HCT116 (cell line): ENCODE measurements around the gene MXRA7. TPM values are rescaled to one million over a fixed set of nuclear protein-coding genes. Genes with fewer than 3 reads are reported as not detected.
"Not testable (repeated sequence)": the region's sequence is repeated elsewhere in the genome, so short reads cannot be mapped to it uniquely, and the experiment has no call there.

Source experiments
- ATAC-seq: fragments of 200-7000 bp; cut with Tn5 transposase; 2 replicates; pipeline ENCODE4 v1.9.1; 2020; ENCODE audit warnings: mild to moderate bottlenecking, moderate library complexity
- BruUV-seq: library from RNA; stranded (reverse); fragments of 400-500 nt; replicated peaks from 2 replicates; lab custom pipeline; 2021; lab: Mats Ljungman, UMichigan
- CTCF ChIA-PET: fragments of 300-600 bp; sonication (Branson Sonifier 250); formaldehyde crosslinking; loops from one replicate; lab custom pipeline; 2021; ENCODE audit warnings: antibody characterized with exemption; lab: Charles Lee
- POLR2A ChIA-PET: fragments of 300-600, 350-600 bp; sonication (Branson Sonifier 250); formaldehyde crosslinking; loops from one replicate; lab custom pipeline; 2021; ENCODE audit warnings: antibody characterized with exemption; lab: Charles Lee
- RAD21 ChIA-PET, 2 experiments: fragments of 300-600 bp; sonication (Branson Sonifier 250); formaldehyde crosslinking; loops; one replicate each; lab custom pipeline; 2023; ENCODE audit warnings: low total read pairs in 2 of 2; ENCODE audit not compliant: uncharacterized antibody in 2 of 2, unreplicated experiment in 2 of 2, low non-redundant PET in 1 of 2; lab: Charles Lee
- DNase-seq: peaks from one replicate; pipeline ENCODE4 v3.0.0-alpha.2; 2010; ENCODE audit warnings: low read depth, low spot score
- H2AFZ ChIP-seq: fragments of 200-600 bp; shearing (Covaris generic), sonication (generic); 2 replicates; pipeline ENCODE4 v1.6.1; 2017; ENCODE audit warnings: low read depth, mixed run types, mixed read lengths, antibody characterized with exemption, low read length; ENCODE audit not compliant: poor library complexity, severe bottlenecking
- H3K27ac ChIP-seq: 2 replicates; pipeline ENCODE4 v1.5.1; 2012; ENCODE audit warnings: low read depth, low read length
- H3K27me3 ChIP-seq: fragments of 200-600 bp; sonication (generic); 2 replicates; pipeline ENCODE4 v1.6.1; 2016; ENCODE audit warnings: mixed run types, low read length, mixed read lengths; ENCODE audit not compliant: insufficient read depth
- H3K36me3 ChIP-seq, 2 experiments: fragments of 200-500 bp in 1 of 2; fragments of 200-600 bp in 1 of 2; sonication (Bioruptor generic) in 1 of 2; sonication (generic) in 1 of 2; 2 replicates each; pipeline versions ENCODE4 v1.5.1 to v1.6.1; 2014 to 2016; ENCODE audit warnings: low read length in 2 of 2, inconsistent platforms in 1 of 2, mixed read lengths in 1 of 2, mixed run types in 1 of 2; ENCODE audit not compliant: insufficient read depth in 2 of 2, control insufficient read depth in 1 of 2
- H3K4me1 ChIP-seq, 2 experiments: fragments of 200-600 bp in 1 of 2; sonication (generic) in 1 of 2; 2 replicates each; pipeline versions ENCODE4 v1.5.1 to v1.6.1; 2012 to 2017; ENCODE audit warnings: low read length in 2 of 2, inconsistent platforms in 1 of 2, mild to moderate bottlenecking in 1 of 2, mixed read lengths in 1 of 2, mixed run types in 1 of 2, moderate library complexity in 1 of 2; ENCODE audit not compliant: insufficient read depth in 2 of 2, control insufficient read depth in 1 of 2
- H3K4me2 ChIP-seq: fragments of 200-600 bp; sonication (generic); 2 replicates; pipeline ENCODE4 v1.6.1; 2017; ENCODE audit warnings: mixed run types, low read length, mixed read lengths
- H3K4me3 ChIP-seq, 2 experiments: fragments of 200-600 bp in 1 of 2; sonication (generic) in 1 of 2; replicated peaks in 1 of 2; 2 replicates each; pipeline ENCODE4 v1.5.1; 2011 to 2016; ENCODE audit warnings: low read length in 2 of 2, control low read depth in 1 of 2, low read depth in 1 of 2, mild to moderate bottlenecking in 1 of 2, mixed read lengths in 1 of 2, mixed run types in 1 of 2
- H3K79me2 ChIP-seq: fragments of 200-600 bp; sonication (generic); 2 replicates; pipeline ENCODE4 v1.6.1; 2017; ENCODE audit warnings: mild to moderate bottlenecking, mixed run types, low read length, moderate library complexity, mixed read lengths; ENCODE audit not compliant: insufficient read depth
- H3K9ac ChIP-seq: fragments of 200-600 bp; sonication (generic); 2 replicates; pipeline ENCODE4 v1.6.1; 2016; ENCODE audit warnings: low read length, mixed read lengths
- H3K9me2 ChIP-seq: fragments of 200-600 bp; sonication (generic), shearing (Covaris generic); 2 replicates; pipeline ENCODE4 v1.6.1; 2017; ENCODE audit warnings: mixed run types, mild to moderate bottlenecking, moderate library complexity; ENCODE audit not compliant: insufficient read depth
- H3K9me3 ChIP-seq, 2 experiments: fragments of 200-500 bp in 1 of 2; fragments of 200-600 bp in 1 of 2; sonication (Bioruptor generic) in 1 of 2; sonication (generic) in 1 of 2; 2 replicates each; pipeline ENCODE4 v1.6.1; 2014 to 2017; ENCODE audit warnings: low read length in 2 of 2, mixed read lengths in 2 of 2, inconsistent platforms in 1 of 2, low read depth in 1 of 2, mild to moderate bottlenecking in 1 of 2, mixed run types in 1 of 2, moderate library complexity in 1 of 2; ENCODE audit not compliant: control insufficient read depth in 1 of 2, insufficient read depth in 1 of 2
- H4K20me1 ChIP-seq: fragments of 200-600 bp; sonication (generic), shearing (Covaris generic); 2 replicates; pipeline ENCODE4 v1.6.1; 2017; ENCODE audit warnings: mixed run types, mild to moderate bottlenecking, moderate library complexity; ENCODE audit not compliant: insufficient read depth
- CBX3 ChIP-seq: IDR thresholded peaks from 2 replicates; pipeline ENCODE4 v1.6.1; 2012; ENCODE audit warnings: low read depth
- JUND ChIP-seq: IDR thresholded peaks from 2 replicates; pipeline ENCODE4 v1.6.1; 2012
- POLR2A ChIP-seq: IDR thresholded peaks from 2 replicates; pipeline ENCODE4 v1.7.0; 2011; ENCODE audit warnings: borderline replicate concordance; ENCODE audit not compliant: insufficient read depth, insufficient read length; ENCODE audit errors: extremely low read depth
- POLR2AphosphoS5 ChIP-seq: IDR thresholded peaks from 2 replicates; pipeline ENCODE4 v1.6.1; 2011; ENCODE audit warnings: mild to moderate bottlenecking, low read depth, low read length, moderate library complexity
- RAD21 ChIP-seq: IDR thresholded peaks from 2 replicates; pipeline ENCODE4 v1.6.1; 2012; ENCODE audit warnings: low read depth, mild to moderate bottlenecking
- SIN3A ChIP-seq: IDR thresholded peaks from 2 replicates; pipeline ENCODE4 v1.6.1; 2012; ENCODE audit warnings: low read depth
- SRF ChIP-seq: IDR thresholded peaks from 2 replicates; pipeline ENCODE4 v1.6.1; 2012; ENCODE audit warnings: low read depth
- ZNF274 ChIP-seq: fragments of 200-500 bp; sonication (Bioruptor generic); IDR thresholded peaks from 2 replicates; pipeline ENCODE4 v1.6.1; 2014; ENCODE audit warnings: mild to moderate bottlenecking, low read depth, low read length, inconsistent platforms
- intact Hi-C: fragments of 100-400 bp; cut with micrococcal nuclease; formaldehyde crosslinking; loops from 2 replicates; pipeline ENCODE4 v1.10.0; 2022
- total RNA-seq: library from RNA; stranded (reverse); gene quantifications from one replicate; pipeline ENCODE4 v1.2.1, GENCODE V29; 2021; ENCODE audit not compliant: unreplicated experiment

MXRA7 gene
- total RNA-seq, 1 experiment from 2014 or later = 57.1 TPM

DNA sequence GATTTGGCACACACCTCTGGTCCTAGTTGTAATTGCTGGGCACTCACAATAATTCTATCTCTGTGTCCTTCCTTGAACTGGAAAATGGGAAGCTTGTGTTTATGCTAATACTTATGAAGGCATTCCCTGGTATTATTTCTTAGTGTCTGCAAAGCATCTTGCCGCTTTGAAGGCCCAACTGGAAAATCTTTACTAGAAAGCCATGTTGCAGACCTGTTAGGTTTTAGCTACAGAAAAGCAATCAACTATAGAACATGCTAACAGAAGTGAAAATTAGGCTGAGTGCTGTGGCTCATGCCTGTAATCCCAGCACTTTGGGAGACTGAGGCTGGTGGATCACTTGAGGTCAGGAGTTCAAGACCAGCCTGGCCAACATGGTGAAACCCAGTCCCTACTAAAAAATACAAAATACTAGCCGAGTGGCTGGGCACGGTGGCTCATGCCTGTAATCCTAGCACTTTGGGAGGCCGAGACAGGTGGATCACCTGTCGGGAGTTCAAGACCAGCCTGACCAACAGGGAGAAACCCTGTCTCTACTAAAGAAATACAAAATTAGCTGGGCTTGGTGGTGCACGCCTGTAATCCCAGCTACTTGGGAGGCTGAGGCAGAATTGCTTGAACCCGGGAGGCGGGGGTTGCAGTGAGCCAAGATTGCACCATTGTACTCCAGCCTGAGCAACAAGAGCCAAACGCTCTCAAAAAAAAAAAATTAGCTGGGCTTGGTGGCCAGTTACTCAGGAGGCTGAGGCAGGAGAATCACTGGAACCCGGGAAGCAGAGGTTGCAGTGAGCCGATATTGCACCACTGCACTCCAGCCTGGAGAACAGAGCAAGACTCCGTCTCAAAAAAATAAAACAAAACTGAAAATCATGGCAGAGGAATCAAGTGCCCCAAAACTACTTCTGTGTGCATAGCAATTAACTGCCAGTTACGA, 21.3 kb upstream of the MXRA7 start:
- DNase-seq, H3K4me3 ChIP-seq, H2AFZ ChIP-seq, H3K9ac ChIP-seq, ATAC-seq, intact Hi-C loops, H3K9me3 ChIP-seq, BruUV-seq, H3K9me2 ChIP-seq, RAD21 ChIA-PET, H3K27ac ChIP-seq, H3K4me2 ChIP-seq, H3K27me3 ChIP-seq: not testable (repeated sequence)
- CTCF ChIA-PET = interaction anchor here (1.4 kb wide), 1 partner anchor 324 kb away, joined by 3 read pairs; no protein-coding TSS in a partner anchor
- peaks cover 46% of the 10 kb centered on the region for H4K20me1 ChIP-seq
- H3K36me3 ChIP-seq = peaks cover 39 to 57% of the 10 kb centered on the region in 2 experiments
- peak; percentile 42; the same call in 1 of the 2 replicates for TF ChIP-seq POLR2AphosphoS5
- TF ChIP-seq SRF = 0 out of 2 replicates have a peak, but pooled peaks have one; percentile 26
- 0 out of 2 replicates have a peak, but pooled peaks have one; percentile 0 for TF ChIP-seq JUND
- TF ChIP-seq POLR2A = peak; percentile 7
- peaks cover 16 to 30% of the 10 kb centered on the region in 2 experiments for H3K4me1 ChIP-seq
- H3K79me2 ChIP-seq = peaks cover 96% of the 10 kb centered on the region
- POLR2A ChIA-PET = interaction anchor here (0.8 to 1.5 kb wide), 3 partner anchors 14 to 278 kb away, joined by 3 to 5 read pairs (median 3); no protein-coding TSS in a partner anchor

DNA sequence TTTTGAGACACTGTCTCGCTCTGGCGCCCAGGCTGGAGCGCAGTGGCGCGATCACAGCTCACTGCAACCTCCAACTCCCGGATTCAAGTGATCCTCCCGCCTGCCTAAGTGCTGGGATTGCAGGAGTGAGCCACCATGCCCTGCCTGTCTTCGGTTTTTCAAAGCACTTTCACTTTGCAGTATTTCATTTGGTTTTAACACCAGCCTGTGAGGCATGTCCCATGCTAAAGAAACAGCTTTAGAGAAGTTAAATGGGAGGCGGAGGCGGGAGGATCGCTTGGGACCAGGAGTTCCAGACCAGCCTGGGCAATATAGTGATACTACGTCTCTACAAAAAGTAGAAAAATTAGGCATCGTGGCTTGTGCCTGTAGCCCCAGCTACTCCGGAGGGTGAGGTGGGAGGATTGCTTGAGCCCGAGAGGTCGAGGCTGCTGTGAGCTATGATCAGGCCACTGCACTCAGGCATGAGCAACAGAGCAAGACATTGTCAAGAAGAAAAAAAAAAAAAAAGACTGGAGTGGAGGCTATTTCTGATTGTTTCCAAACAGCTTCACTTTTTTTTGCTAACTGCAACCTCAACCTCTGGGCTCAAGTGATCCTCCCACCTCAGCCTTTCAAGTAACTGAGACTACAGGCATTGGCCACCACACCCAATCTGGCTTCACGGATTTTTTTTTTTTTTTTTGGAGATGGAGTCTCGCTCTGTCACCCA, 17.1 kb upstream of the MXRA7 start:
- Histone ChIP-seq H3K4me3 (peak overlapping the region; percentile 97), H3K9ac (peak overlapping the region; percentile 99), H2AFZ (no peak overlapping the region), H3K4me2 (peak overlapping the region; percentile 93), H3K9me2 (no peaks in the 10 kb centered on the region), H3K27me3 (no peaks in the 10 kb centered on the region)
- POLR2A ChIA-PET = interaction anchor here (0.6 to 2.9 kb wide), 4 partner anchors 9 to 101 kb away, joined by 3 to 27 read pairs (median 4); partner anchors contain the start of genes MFSD11 and SRSF2
- ATAC-seq (no peak), DNase-seq (no peak)
- no TSS peak for BruUV-seq
- CTCF ChIA-PET = interaction anchor here (0.7 to 1.2 kb wide), 9 partner anchors 8 to 359 kb away, joined by 3 to 9 read pairs (median 4); partner anchors contain the start of genes MFSD11, MGAT5B and SRSF2
- TF ChIP-seq RAD21 (no peak), CBX3 (no peak), ZNF274 (no peak), SIN3A (no peak), POLR2AphosphoS5 (no peak), POLR2A (no peak)
- TF ChIP-seq, all 23 proteins: peak for 0
- Histone ChIP-seq H3K9me3 (no peaks in the 10 kb centered on the region), H3K27ac (peak overlapping the region; percentile 98), H3K36me3 (peaks cover 22 to 42% of the 10 kb centered on the region in 2 experiments), H3K79me2 (peaks cover 92% of the 10 kb centered on the region), H4K20me1 (peaks cover 12% of the 10 kb centered on the region; the same call in 1 of the 2 replicates), H3K4me1 (peaks cover 13 to 23% of the 10 kb centered on the region in 2 experiments)
- intact Hi-C loops = loop anchor here (1.0 to 2.0 kb wide), 3 partner anchors 7 to 339 kb away; no protein-coding TSS in a partner anchor
- RAD21 ChIA-PET = interaction anchor here in 1 of 2 experiments (0.7 kb wide), 1 partner anchor 14 kb away, joined by 4 read pairs; no protein-coding TSS in a partner anchor
